ENCODE data around the gene WDR12. TPM values are rescaled to one million over a fixed set of nuclear protein-coding genes. Genes with fewer than 3 reads are reported as not detected.
"Not testable (repeated sequence)": the region's sequence is repeated elsewhere in the genome, so short reads cannot be mapped to it uniquely, and the experiment has no call there.

The WDR12 gene
- total RNA-seq, 1 experiment from 2014 or later: 118 TPM

DNA sequence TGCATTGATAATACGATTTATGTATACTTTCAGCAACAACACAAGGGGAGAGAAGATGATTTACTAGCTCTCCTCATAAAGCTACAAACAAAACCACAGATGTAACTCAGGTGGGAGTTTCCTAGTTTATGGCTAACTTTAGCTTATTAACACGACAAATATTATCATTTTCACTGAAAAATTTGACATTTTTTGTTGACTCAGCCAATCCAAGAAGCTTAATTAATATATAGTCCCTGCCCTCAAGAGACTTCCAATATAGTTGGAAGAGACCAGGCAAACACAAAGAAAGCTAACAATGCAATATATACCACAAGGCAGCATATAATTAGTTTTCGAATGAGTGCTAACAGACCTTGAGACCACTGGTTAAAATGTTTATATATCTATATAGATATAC is 775 bp downstream of the WDR12 start:
- H3K36me3 ChIP-seq (ENCODE audit: control insufficient read depth, insufficient read depth, low read length): peaks cover 2% of the 10 kb centered on the region; the same call in 1 of the 2 replicates
- no peaks in the 10 kb centered on the region for H3K9me3 ChIP-seq
- Mint-ChIP-seq H3K27ac (ENCODE audit: unreplicated experiment) (peak overlapping the region; percentile 92), H3K4me3 (ENCODE audit: unreplicated experiment) (peak overlapping the region; percentile 97), H3K4me1 (ENCODE audit: low read depth, unreplicated experiment) (peaks cover 12% of the 10 kb centered on the region), H3K27me3 (ENCODE audit: insufficient read depth, unreplicated experiment) (no peaks in the 10 kb centered on the region), H3K9me3 (ENCODE audit: unreplicated experiment) (peaks cover 4% of the 10 kb centered on the region), H3K36me3 (ENCODE audit: insufficient read depth, unreplicated experiment) (peaks cover 27% of the 10 kb centered on the region)
- POLR2A ChIA-PET: interaction anchor here (0.6 to 1.3 kb wide), 3 partner anchors 40 to 104 kb away, joined by 3 to 6 read pairs (median 4); partner anchors contain the start of gene NBEAL1
- DNase-seq: no peak
- H3K4me1 ChIP-seq: 0 out of 2 replicates have a peak, but pooled peaks cover 8% of the 10 kb centered on the region
- intact Hi-C loops (cut with micrococcal nuclease; ENCODE audit: unreplicated experiment): loop anchor here (1.0 to 10.0 kb wide), 4 partner anchors 92 to 327 kb away; partner anchors contain the start of genes CYP20A1 and NBEAL1
- H3K27me3 ChIP-seq (replicated peaks; ENCODE audit: control insufficient read depth, insufficient read depth, low read length): no peaks in the 10 kb centered on the region
- CTCF ChIA-PET: no interaction called here
- BruUV-seq (replicated peaks): no TSS peak
- H3K4me3 ChIP-seq (ENCODE audit: low read depth, low read length): peak overlapping the region; percentile 55
- TF ChIP-seq CTCF (IDR thresholded peaks at IDR 0.05; ENCODE audit: insufficient read depth in 1 of 2, low read depth in 1 of 2, low read length in 1 of 2, severe bottlenecking in 1 of 2, unreplicated experiment in 1 of 2): no peak

- POLR2A ChIA-PET: not testable (repeated sequence)
These were observed 1.2 kb downstream of the WDR12 start for GRCh38 chr2:202910250-202910649.

DNA sequence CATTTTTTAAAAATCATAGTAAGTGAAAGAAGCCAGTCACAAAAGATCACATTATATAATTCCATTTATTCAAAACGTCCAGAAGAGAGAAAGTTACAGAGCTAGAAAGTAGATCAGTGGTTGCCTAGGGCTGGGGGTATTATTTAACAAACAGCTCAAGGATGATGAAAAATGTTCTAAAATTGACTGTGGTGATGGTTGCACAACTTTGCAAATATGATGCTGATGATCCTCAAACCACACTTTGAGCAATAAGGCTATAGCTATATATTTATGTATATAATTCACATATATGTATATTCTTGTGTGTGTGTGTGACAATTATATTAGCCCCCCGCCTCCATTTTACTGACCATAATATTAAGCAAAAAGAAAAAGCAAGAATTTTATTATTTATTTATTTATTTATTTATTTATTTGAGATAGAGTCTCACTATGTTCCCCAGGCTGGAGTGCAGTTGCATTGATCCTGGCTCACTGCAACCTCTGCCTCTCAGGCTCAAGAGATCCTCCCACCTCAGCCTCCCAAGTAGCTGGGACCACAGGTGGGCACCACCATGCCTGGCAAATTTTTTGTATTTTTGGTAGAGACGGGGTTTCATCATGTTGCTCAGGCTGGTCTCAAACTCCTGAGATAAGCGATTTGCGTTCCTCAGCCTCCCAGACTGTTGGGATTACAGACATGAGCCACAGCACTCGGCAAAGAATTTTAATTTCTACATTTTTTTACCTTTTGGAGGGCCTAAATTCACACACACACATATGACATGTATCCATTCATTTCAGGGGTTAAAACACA is 1.9 kb downstream of the WDR12 start:
- Mint-ChIP-seq H3K36me3 (ENCODE audit: insufficient read depth, unreplicated experiment) (peaks cover 38% of the 10 kb centered on the region), H3K27ac (ENCODE audit: unreplicated experiment) (peak overlapping the region; percentile 29), H3K9me3 (ENCODE audit: unreplicated experiment) (peaks cover 15% of the 10 kb centered on the region), H3K4me1 (ENCODE audit: low read depth, unreplicated experiment) (peaks cover 12% of the 10 kb centered on the region), H3K27me3 (ENCODE audit: insufficient read depth, unreplicated experiment) (no peaks in the 10 kb centered on the region), H3K4me3 (ENCODE audit: unreplicated experiment) (peak overlapping the region; percentile 97)
- POLR2A ChIA-PET: no interaction called here
- no peak for TF ChIP-seq CTCF (IDR thresholded peaks at IDR 0.05; ENCODE audit: insufficient read depth in 1 of 2, low read depth in 1 of 2, low read length in 1 of 2, severe bottlenecking in 1 of 2, unreplicated experiment in 1 of 2)
- CTCF ChIA-PET: no interaction called here
- Histone ChIP-seq H3K4me3 (ENCODE audit: low read depth, low read length) (no peak overlapping the region), H3K4me1 (0 out of 2 replicates have a peak, but pooled peaks cover 8% of the 10 kb centered on the region), H3K36me3 (ENCODE audit: control insufficient read depth, insufficient read depth, low read length) (peaks cover 2% of the 10 kb centered on the region; the same call in 1 of the 2 replicates), H3K27me3 (replicated peaks; ENCODE audit: control insufficient read depth, insufficient read depth, low read length) (no peaks in the 10 kb centered on the region), H3K9me3 (no peaks in the 10 kb centered on the region)
- intact Hi-C loops (cut with micrococcal nuclease; ENCODE audit: unreplicated experiment): loop anchor here (5.0 to 10.0 kb wide), 2 partner anchors 185 to 328 kb away; partner anchors contain the start of gene CYP20A1
- BruUV-seq (replicated peaks): no TSS peak
- DNase-seq: no peak

More at GRCh38 chr2:202910250-202910649, 1.2 kb downstream of the WDR12 start:
- H3K4me3 ChIP-seq (ENCODE audit: low read depth, low read length): peak overlapping the region; percentile 55
- H3K27me3 Mint-ChIP-seq (ENCODE audit: insufficient read depth, unreplicated experiment); H3K36me3 ChIP-seq (ENCODE audit: control insufficient read depth, insufficient read depth, low read length); DNase-seq; H3K9me3 Mint-ChIP-seq (ENCODE audit: unreplicated experiment); CTCF ChIA-PET; H3K27me3 ChIP-seq (replicated peaks; ENCODE audit: control insufficient read depth, insufficient read depth, low read length); H3K9me3 ChIP-seq; H3K4me1 ChIP-seq; BruUV-seq (replicated peaks): not testable (repeated sequence)
- Mint-ChIP-seq H3K36me3 (ENCODE audit: insufficient read depth, unreplicated experiment) (peaks cover 32% of the 10 kb centered on the region), H3K27ac (ENCODE audit: unreplicated experiment) (peak overlapping the region; percentile 29), H3K4me3 (ENCODE audit: unreplicated experiment) (peak overlapping the region; percentile 97), H3K4me1 (ENCODE audit: low read depth, unreplicated experiment) (peaks cover 12% of the 10 kb centered on the region)
- intact Hi-C loops (cut with micrococcal nuclease; ENCODE audit: unreplicated experiment): loop anchor here (5.0 to 10.0 kb wide), 2 partner anchors 185 to 327 kb away; partner anchors contain the start of gene CYP20A1
